ENCODE results near the gene DNAJB12.
"Not testable (repeated sequence)": the region's sequence is repeated elsewhere in the genome, so short reads cannot be mapped to it uniquely, and the experiment has no call there.

DNAJB12 gene

DNA sequence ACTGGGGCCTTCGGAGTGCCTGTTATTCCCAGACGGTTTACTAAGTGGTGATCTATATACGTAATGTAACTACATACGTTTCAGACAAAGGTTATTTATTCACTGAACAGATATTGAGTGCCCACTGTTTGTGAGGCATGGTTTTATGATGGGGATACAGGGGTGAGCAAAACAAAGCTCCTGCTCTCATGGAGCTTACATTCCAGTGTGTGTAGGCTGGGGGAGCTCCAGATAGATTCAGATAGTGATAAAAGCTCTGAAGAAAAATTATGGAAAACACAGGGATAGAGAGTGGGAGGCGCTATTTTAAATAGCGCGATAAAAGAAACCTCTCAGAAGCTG lies 466 bp upstream of the DNAJB12 start:
- no peak for DNase-seq (ENCODE audit: low read depth)
- TF ChIP-seq, protein P1, sequence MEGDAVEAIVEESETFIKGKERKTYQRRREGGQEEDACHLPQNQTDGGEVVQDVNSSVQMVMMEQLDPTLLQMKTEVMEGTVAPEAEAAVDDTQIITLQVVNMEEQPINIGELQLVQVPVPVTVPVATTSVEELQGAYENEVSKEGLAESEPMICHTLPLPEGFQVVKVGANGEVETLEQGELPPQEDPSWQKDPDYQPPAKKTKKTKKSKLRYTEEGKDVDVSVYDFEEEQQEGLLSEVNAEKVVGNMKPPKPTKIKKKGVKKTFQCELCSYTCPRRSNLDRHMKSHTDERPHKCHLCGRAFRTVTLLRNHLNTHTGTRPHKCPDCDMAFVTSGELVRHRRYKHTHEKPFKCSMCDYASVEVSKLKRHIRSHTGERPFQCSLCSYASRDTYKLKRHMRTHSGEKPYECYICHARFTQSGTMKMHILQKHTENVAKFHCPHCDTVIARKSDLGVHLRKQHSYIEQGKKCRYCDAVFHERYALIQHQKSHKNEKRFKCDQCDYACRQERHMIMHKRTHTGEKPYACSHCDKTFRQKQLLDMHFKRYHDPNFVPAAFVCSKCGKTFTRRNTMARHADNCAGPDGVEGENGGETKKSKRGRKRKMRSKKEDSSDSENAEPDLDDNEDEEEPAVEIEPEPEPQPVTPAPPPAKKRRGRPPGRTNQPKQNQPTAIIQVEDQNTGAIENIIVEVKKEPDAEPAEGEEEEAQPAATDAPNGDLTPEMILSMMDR (IDR thresholded peaks at IDR 0.05; ENCODE audit: low read depth, low read length, missing control alignments): no peak
- peak overlapping the region; percentile 56 for H3K4me3 ChIP-seq (ENCODE audit: low read depth, low read length)

DNA sequence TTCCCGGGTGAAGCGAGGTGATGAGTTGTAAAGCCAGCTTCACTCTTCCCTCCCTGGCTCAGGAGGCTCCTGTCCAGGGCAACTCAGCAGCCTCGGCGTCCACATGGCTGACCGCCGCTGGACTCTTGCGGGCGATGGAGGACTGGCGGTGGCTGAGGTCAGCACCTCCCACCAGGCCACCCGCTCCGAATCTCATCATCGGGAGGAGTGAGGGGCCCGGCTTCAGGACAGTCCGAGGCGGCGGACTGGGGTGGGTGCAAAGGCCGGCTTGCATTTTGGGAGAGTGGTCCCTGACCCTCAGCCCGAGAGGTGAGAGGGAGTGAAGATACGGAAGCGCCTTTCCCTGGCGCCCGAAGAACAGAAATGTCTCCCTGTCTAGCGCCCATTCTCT lies 759 bp downstream of the DNAJB12 start:
- DNase-seq (ENCODE audit: low read depth): no peak
- H3K4me3 ChIP-seq (ENCODE audit: low read depth, low read length): peak overlapping the region; percentile 56
- TF ChIP-seq, protein P1 (IDR thresholded peaks at IDR 0.05; ENCODE audit: low read depth, low read length, missing control alignments): no peak

DNA sequence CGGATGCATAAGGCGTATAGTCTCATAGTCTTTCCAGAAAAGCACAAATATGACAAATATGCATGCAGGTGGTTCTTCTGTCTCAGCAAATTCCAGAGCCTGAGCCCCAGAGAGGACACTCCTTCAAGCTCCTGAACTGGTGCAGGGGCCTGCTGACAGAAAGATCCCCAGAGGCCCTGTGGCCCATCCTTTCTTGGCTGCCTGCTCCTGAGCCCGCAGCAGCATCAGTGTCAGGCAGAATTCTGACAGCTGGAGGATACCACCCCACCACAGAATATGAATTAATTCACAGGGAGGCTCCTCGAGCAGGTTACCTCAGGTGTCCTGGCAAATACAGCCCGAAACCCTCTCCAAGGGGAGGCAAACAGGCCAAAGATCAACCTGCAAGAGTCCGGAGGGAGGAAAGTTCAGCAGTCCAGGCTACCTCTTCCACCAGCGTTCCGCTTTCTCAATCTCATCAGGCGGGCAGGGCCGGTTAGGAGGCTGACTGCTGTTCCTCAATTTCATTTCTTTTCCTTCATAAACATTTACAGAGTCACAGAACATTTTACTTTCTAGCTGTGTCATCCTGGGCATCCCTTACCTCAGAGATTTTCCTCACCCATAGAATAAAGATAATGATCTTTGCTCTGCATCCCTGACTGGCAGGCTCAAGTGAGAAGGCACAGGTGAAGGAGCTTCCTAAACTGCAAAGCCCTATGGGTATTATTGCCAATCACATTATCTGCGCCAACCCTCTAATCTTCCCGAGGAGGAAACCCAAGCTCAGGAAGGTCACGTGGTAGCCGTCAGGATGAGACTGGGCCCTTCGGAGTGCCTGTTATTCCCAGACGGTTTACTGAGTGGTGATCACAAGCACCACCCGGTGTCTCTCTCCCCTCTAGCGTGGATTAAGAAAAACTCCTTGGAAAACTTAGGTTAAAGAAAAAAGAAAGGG lies 1.4 kb downstream of the DNAJB12 start:
- peak overlapping the region; percentile 56 for H3K4me3 ChIP-seq (ENCODE audit: low read depth, low read length)
- no peak for DNase-seq (ENCODE audit: low read depth)
- TF ChIP-seq, protein P1 (IDR thresholded peaks at IDR 0.05; ENCODE audit: low read depth, low read length, missing control alignments): no peak

DNA sequence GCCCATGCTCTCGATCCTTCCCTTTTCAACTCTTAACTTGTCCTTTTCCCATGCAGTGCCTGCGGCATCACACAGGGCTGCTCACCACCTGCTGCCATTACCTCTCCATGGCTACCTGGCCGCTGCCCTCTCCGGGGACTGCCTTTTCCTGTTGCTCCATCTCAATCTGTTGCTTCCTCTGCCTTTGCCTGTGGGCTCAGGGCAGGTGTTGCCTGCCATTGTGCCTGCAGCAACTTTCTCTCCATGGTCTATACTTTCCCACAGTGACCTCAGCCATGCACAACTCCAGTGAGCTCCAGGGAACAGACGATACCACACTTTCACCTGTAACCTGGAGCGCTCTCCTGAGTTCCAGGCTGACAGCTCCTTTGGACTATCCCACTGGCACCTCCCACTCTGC lies 3.2 kb downstream of the DNAJB12 start:
- TF ChIP-seq, protein P1 (IDR thresholded peaks at IDR 0.05; ENCODE audit: low read depth, low read length, missing control alignments): no peak
- no peak overlapping the region for H3K4me3 ChIP-seq (ENCODE audit: low read depth, low read length)
- DNase-seq (ENCODE audit: low read depth): no peak

DNA sequence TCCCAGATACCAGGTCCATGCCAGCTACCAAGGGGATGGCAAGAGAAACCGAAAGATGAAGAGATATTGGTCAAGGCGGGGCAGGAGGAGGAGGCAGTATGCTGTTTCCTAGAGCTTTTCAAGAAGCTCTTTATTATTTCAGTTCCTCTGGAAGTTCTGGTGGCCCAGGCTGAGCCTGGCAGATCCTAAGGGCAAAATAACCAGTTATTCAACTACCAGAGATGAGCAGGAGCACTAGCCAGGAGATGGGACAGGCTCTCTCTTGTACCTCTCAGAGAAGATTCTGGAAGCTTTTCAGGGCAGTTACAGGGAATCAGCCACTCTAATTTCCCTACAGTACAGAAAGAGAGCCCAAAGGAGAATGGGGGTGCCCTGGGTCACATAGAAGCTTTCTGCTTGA lies 5.3 kb downstream of the DNAJB12 start:
- TF ChIP-seq, protein P1 (IDR thresholded peaks at IDR 0.05; ENCODE audit: low read depth, low read length, missing control alignments): no peak
- no peak for DNase-seq (ENCODE audit: low read depth)

DNA sequence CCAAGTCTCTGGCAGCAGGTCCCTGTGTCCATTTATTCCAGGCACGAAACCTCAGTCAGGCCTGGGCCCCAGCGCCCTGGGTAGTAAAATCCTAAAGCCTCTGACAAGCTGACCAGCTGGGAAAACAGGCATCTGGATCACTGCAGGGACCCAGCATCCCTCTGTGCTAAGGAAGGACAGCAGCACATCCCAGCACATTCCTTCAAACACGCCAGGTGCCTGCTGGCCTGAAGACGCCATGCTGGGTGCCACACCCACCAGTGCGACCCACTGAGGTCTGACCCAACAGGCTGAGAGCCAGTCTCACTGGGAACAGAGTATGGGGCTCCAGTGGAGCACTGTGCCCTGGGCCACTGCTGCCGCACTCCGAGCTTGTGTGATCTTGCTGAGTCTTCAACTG lies 6.4 kb downstream of the DNAJB12 start:
- TF ChIP-seq, protein P1 (IDR thresholded peaks at IDR 0.05; ENCODE audit: low read depth, low read length, missing control alignments): no peak
- H3K4me3 ChIP-seq (ENCODE audit: low read depth, low read length): no peak overlapping the region
- DNase-seq (ENCODE audit: low read depth): no peak

More for the DNA sequence above, 5.3 kb downstream of the DNAJB12 start:
- H3K4me3 ChIP-seq (ENCODE audit: low read depth, low read length): no peak overlapping the region

DNA sequence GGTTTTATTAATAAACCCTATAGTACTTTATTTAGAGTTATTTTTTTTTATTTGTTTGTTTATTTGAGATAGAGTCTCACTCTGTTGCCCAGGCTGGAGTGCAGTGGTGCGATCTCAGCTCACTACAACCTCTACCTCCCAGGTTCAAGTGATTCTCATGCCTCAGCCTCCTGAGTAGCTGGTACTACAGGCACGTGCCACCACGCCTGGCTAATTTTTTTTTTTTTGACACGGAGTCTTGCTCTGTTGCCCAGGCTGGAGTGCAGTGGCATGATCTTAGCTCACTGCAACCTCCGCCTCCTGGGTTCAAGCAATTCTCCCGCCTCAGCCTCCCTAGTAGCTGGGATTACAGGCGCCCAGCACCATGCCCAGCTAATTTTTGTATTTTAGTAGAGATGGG lies 8.6 kb downstream of the DNAJB12 start:
- H3K4me3 ChIP-seq (ENCODE audit: low read depth, low read length); DNase-seq (ENCODE audit: low read depth): not testable (repeated sequence)
